Transverse colon (tissue), 4 donors: ENCODE results near the gene TAMALIN. TPM values are rescaled to one million over a fixed set of nuclear protein-coding genes. Genes with fewer than 3 reads are reported as not detected.
A peak's percentile ranks its signal among the peaks of the same experiment; 100 is the strongest.

ENCODE experiments used
- DNase-seq: peaks from one replicate; pipeline ENCODE4 v3.0.0-alpha.2; 2019
- H3K27ac ChIP-seq, 4 donors: fragments of 200-600 bp; sonication (generic); 2 replicates each; pipeline ENCODE4 v1.5.1; 2016 to 2018; ENCODE audit warnings: inconsistent platforms in 4 of 4
- H3K27me3 ChIP-seq: fragments of 200-600 bp; sonication (generic); 2 replicates; pipeline ENCODE4 v1.5.1; 2017; ENCODE audit warnings: inconsistent platforms
- H3K36me3 ChIP-seq, 4 donors: fragments of 200-600 bp; sonication (generic); 2 replicates each; pipeline ENCODE4 v1.5.1; 2017 to 2019; ENCODE audit warnings: inconsistent platforms in 4 of 4
- H3K4me1 ChIP-seq, 4 donors: fragments of 200-600 bp; sonication (generic); 2 replicates each; pipeline ENCODE4 v1.5.1; 2017 to 2020; ENCODE audit warnings: inconsistent platforms in 4 of 4
- H3K4me3 ChIP-seq, 4 donors: fragments of 200-600 bp; sonication (generic); 1 replicate in 1 of 4; 2 replicates in 3 of 4; pipeline versions ENCODE4 v1.5.1 to v1.6.1; 2017 to 2019; ENCODE audit warnings: inconsistent platforms in 4 of 4
- H3K9me3 ChIP-seq, 2 donors: fragments of 200-600 bp; sonication (generic); 2 replicates each; pipeline ENCODE4 v1.5.1; 2017 to 2019; ENCODE audit warnings: inconsistent platforms in 2 of 2
- CTCF ChIP-seq, 5 experiments: fragments of 200-600 bp in 3 of 5; fragments of 450-650 bp in 2 of 5; sonication (generic) in 3 of 5; IDR thresholded peaks; 1 replicate in 2 of 5; 2 replicates in 3 of 5; pipeline ENCODE4 v1.5.1; 2016 to 2017; ENCODE audit warnings: antibody characterized with exemption in 5 of 5, inconsistent platforms in 3 of 5, mild to moderate bottlenecking in 2 of 5, moderate library complexity in 1 of 5
- POLR2A ChIP-seq: fragments of 450-650 bp; IDR thresholded peaks from one replicate; pipeline ENCODE4 v1.6.1; 2016; ENCODE audit warnings: antibody characterized with exemption, mild to moderate bottlenecking, moderate library complexity
- POLR2AphosphoS5 ChIP-seq, 3 donors: sonication (generic); formaldehyde crosslinking; IDR thresholded peaks; one replicate each; pipeline ENCODE4 v1.6.1; 2016; ENCODE audit warnings: antibody characterized with exemption in 3 of 3
- WGBS, 2 donors: methylation state at CpG; one replicate each; pipeline ENCODE4 v1.1.5; 2018; ENCODE audit warnings: low coverage in 1 of 2; 5-methylcytosine and 5-hydroxymethylcytosine counted together
- in situ Hi-C, 4 donors: fragments of 200-750 bp; cut with MboI; loops; one replicate each; pipeline versions ENCODE4 v1.15.0 to v1.15.1; 2017; ENCODE audit warnings: low sequenced_read_pairs in 3 of 4, low pct_ligation_motif_present in 1 of 4, low pct_unique_long_range_greater_than_20kb in 1 of 4
- intact Hi-C: fragments of 100-400 bp; cut with DNase I; formaldehyde crosslinking; loops from one replicate; pipeline ENCODE4 v1.15.1; 2023; ENCODE audit warnings: low total_unique reads
- total RNA-seq, 4 donors: library from RNA; depleted of rRNA; stranded (reverse); fragments of >200 nt; gene quantifications; one replicate each; pipeline ENCODE4 v1.1.0, GENCODE V29; 2016

The TAMALIN gene
- total RNA-seq, 4 donors from 2014 or later, result 5.9 to 20.6 (median 9.7) TPM

- intact Hi-C loops, result no loop called here
- in situ Hi-C loops, result no loop called here
- DNase-seq, result no peak
- TF ChIP-seq POLR2AphosphoS5 (IDR thresholded peaks at IDR 0.05), result no peak
- TF ChIP-seq POLR2A, result no peak
- Histone ChIP-seq H3K27ac (no peak overlapping the region), H3K36me3 (no peaks in the 10 kb centered on the region), H3K4me1 (peaks cover 4 to 12% (median 11%) of the 10 kb centered on the region in 4 donors), H3K4me3 (no peak overlapping the region), H3K27me3 (peaks cover 22% of the 10 kb centered on the region), H3K9me3 (no peaks in the 10 kb centered on the region)
- WGBS, 2 donors, result 55 to 80% methylated on average over 1 to 11 of the region's 13 CpGs
Measured at GRCh38 chr12:52019113-52019770, 12.5 kb downstream of the TAMALIN start.

GRCh38 chr12:52020539-52021336 lies 14.0 kb downstream of the TAMALIN start:
- Histone ChIP-seq H3K9me3 (no peaks in the 10 kb centered on the region), H3K27ac (no peak overlapping the region), H3K4me1 (peaks cover 6 to 26% (median 25%) of the 10 kb centered on the region in 4 donors), H3K4me3 (no peak overlapping the region), H3K27me3 (peaks cover 9% of the 10 kb centered on the region), H3K36me3 (no peaks in the 10 kb centered on the region)
- peak; percentile 61 for DNase-seq
- intact Hi-C loops, result no loop called here
- TF ChIP-seq CTCF (IDR thresholded peaks at IDR 0.05) (peak; percentile 47 to 63 (median 55)), POLR2AphosphoS5 (IDR thresholded peaks at IDR 0.05) (no peak)
- in situ Hi-C loops, result loop anchor here in 1 of 4 donors (10.0 kb wide), 1 partner anchor 64 kb away; no protein-coding TSS in a partner anchor
- 30 to 58% methylated on average over 3 to 9 of the region's 9 CpGs for WGBS, 2 donors

- in situ Hi-C loops (loop anchor here in 1 of 4 donors (10.0 kb wide), 1 partner anchor 62 kb away; no protein-coding TSS in a partner anchor), intact Hi-C loops (loop anchor here (2.0 kb wide), 1 partner anchor 18 kb away; no protein-coding TSS in a partner anchor)
- Histone ChIP-seq H3K4me1 (peaks cover 17 to 39% (median 35%) of the 10 kb centered on the region in 4 donors), H3K27ac (peak overlapping the region; percentile 93 to 95 (median 94)), H3K4me3 (peak overlapping the region; percentile 34 to 54 (median 46)), H3K9me3 (no peaks in the 10 kb centered on the region), H3K36me3 (no peaks in the 10 kb centered on the region), H3K27me3 (no peaks in the 10 kb centered on the region)
- no peak for TF ChIP-seq POLR2A
- DNase-seq, result peak; percentile 64
- 7% methylated on average over 14 of the region's 14 CpGs; no CpG with 5 or more reads in 1 of the 2 donors for WGBS, 2 donors
Measured at GRCh38 chr12:52022841-52023181, 16.1 kb downstream of the TAMALIN start.

- Histone ChIP-seq H3K4me1 (peaks cover 17 to 39% (median 35%) of the 10 kb centered on the region in 4 donors), H3K27ac (peak overlapping the region; percentile 93 to 95 (median 94)), H3K27me3 (no peaks in the 10 kb centered on the region), H3K4me3 (peak overlapping the region; percentile 34 to 54 (median 46)), H3K36me3 (no peaks in the 10 kb centered on the region), H3K9me3 (no peaks in the 10 kb centered on the region)
- peak; percentile 97 to 99 (median 98) for TF ChIP-seq CTCF (IDR thresholded peaks at IDR 0.05)
- TF ChIP-seq POLR2A, result no peak
- peak in 1 of 3 donors; percentile 5 for TF ChIP-seq POLR2AphosphoS5 (IDR thresholded peaks at IDR 0.05)
- WGBS, 2 donors, result 1% methylated on average over 29 of the region's 70 CpGs; no CpG with 5 or more reads in 1 of the 2 donors
- intact Hi-C loops, result loop anchor here (2.0 kb wide), 1 partner anchor 19 kb away; no protein-coding TSS in a partner anchor
- DNase-seq, result peak; percentile 93
- in situ Hi-C loops, result loop anchor here in 1 of 4 donors (10.0 kb wide), 1 partner anchor 61 kb away; no protein-coding TSS in a partner anchor
Measured at GRCh38 chr12:52023182-52023975, 16.6 kb downstream of the TAMALIN start.
